OCI-LY7 (cell line): ENCODE measurements around the gene PIP4K2A. TPM values are rescaled to one million over a fixed set of nuclear protein-coding genes. Genes with fewer than 3 reads are reported as not detected.

Experiments
- BruUV-seq: library from RNA; stranded (reverse); fragments of 400-500 nt; replicated peaks from 2 replicates; lab custom pipeline; 2021; lab: Mats Ljungman, UMichigan
- CTCF ChIA-PET: fragments of 300-600 bp; sonication (Branson Sonifier 250); formaldehyde crosslinking; loops from one replicate; lab custom pipeline; 2022; ENCODE audit warnings: antibody characterized with exemption; ENCODE audit not compliant: unreplicated experiment; lab: Charles Lee
- POLR2A ChIA-PET: fragments of 300-600 bp; sonication (Branson Sonifier 250); formaldehyde crosslinking; loops from one replicate; lab custom pipeline; 2022; ENCODE audit warnings: antibody characterized with exemption; lab: Charles Lee
- DNase-seq: peaks from one replicate; pipeline ENCODE4 v3.0.0-alpha.2; 2015; ENCODE audit warnings: low spot score
- H2AFZ ChIP-seq: fragments of 200-600 bp; sonication (generic), shearing (Covaris generic); 2 replicates; pipeline ENCODE4 v1.6.1; 2014; ENCODE audit warnings: mild to moderate bottlenecking, antibody characterized with exemption, low read length, moderate library complexity
- H3K27ac ChIP-seq: fragments of 200-600 bp; sonication (generic); 2 replicates; pipeline ENCODE4 v1.5.1; 2014; ENCODE audit warnings: mixed run types, low read depth, mild to moderate bottlenecking, moderate library complexity, low read length, inconsistent platforms; ENCODE audit not compliant: poor library complexity, severe bottlenecking
- H3K36me3 ChIP-seq: fragments of 200-600 bp; sonication (generic); 2 replicates; pipeline ENCODE4 v1.6.1; 2014; ENCODE audit warnings: mild to moderate bottlenecking, antibody characterized with exemption, low read length, moderate library complexity, mixed read lengths; ENCODE audit not compliant: insufficient read depth
- H3K4me1 ChIP-seq: fragments of 200-600 bp; sonication (generic); 2 replicates; pipeline ENCODE4 v1.5.1; 2014; ENCODE audit warnings: mild to moderate bottlenecking, low read length; ENCODE audit not compliant: insufficient read depth, poor library complexity, severe bottlenecking
- H3K4me2 ChIP-seq: fragments of 200-600 bp; sonication (generic); 2 replicates; pipeline ENCODE4 v1.6.1; 2014; ENCODE audit warnings: mild to moderate bottlenecking, low read length
- H3K4me3 ChIP-seq: fragments of 200-600 bp; sonication (generic); 2 replicates; pipeline ENCODE4 v1.5.1; 2014; ENCODE audit warnings: mild to moderate bottlenecking, low read depth, low read length; ENCODE audit not compliant: poor library complexity, severe bottlenecking
- H3K79me2 ChIP-seq: fragments of 200-600 bp; sonication (generic); 2 replicates; pipeline ENCODE4 v1.6.1; 2016; ENCODE audit warnings: low read depth, mild to moderate bottlenecking, low read length, moderate library complexity, mixed read lengths; ENCODE audit not compliant: insufficient read depth
- H3K9me2 ChIP-seq: fragments of 200-600 bp; sonication (generic); 2 replicates; pipeline ENCODE4 v1.6.1; 2016; ENCODE audit warnings: mild to moderate bottlenecking, low read length, mixed read lengths; ENCODE audit not compliant: insufficient read depth
- H3K9me3 ChIP-seq: fragments of 200-600 bp; sonication (generic); 2 replicates; pipeline ENCODE4 v1.6.1; 2014; ENCODE audit warnings: mild to moderate bottlenecking, mixed run types, low read length, mixed read lengths
- H4K20me1 ChIP-seq: fragments of 200-600 bp; sonication (generic); 2 replicates; pipeline ENCODE4 v1.6.1; 2014; ENCODE audit warnings: mild to moderate bottlenecking, antibody characterized with exemption, low read length, moderate library complexity, mixed read lengths; ENCODE audit not compliant: insufficient read depth
- CTCF ChIP-seq: fragments of 200-600 bp; sonication (generic); conservative IDR thresholded peaks from 2 replicates; pipeline ENCODE4 v1.5.1; 2014; ENCODE audit warnings: mild to moderate bottlenecking, antibody characterized with exemption, low read length, moderate library complexity, mixed read lengths
- EZH2phosphoT487 ChIP-seq: fragments of 200-600 bp; sonication (generic); IDR thresholded peaks from 2 replicates; pipeline ENCODE4 v1.6.1; 2018; ENCODE audit warnings: low read depth, borderline replicate concordance, mild to moderate bottlenecking, mixed run types, antibody characterized with exemption, low read length, moderate library complexity, mixed read lengths
- intact Hi-C: fragments of 100-400 bp; cut with micrococcal nuclease; formaldehyde crosslinking; loops from one replicate; pipeline ENCODE4 v1.10.0; 2022; ENCODE audit not compliant: unreplicated experiment
- total RNA-seq, 2 experiments: library from RNA; depleted of rRNA in 1 of 2; stranded (reverse); fragments of >200 nt in 1 of 2; shearing (Covaris generic) in 1 of 2; gene quantifications; 2 replicates each; pipeline ENCODE4 v1.2.3, GENCODE V29; 2014 to 2022

Gene PIP4K2A
- total RNA-seq, 2 experiments from 2014 or later: 32.5 to 42.6 TPM

DNA sequence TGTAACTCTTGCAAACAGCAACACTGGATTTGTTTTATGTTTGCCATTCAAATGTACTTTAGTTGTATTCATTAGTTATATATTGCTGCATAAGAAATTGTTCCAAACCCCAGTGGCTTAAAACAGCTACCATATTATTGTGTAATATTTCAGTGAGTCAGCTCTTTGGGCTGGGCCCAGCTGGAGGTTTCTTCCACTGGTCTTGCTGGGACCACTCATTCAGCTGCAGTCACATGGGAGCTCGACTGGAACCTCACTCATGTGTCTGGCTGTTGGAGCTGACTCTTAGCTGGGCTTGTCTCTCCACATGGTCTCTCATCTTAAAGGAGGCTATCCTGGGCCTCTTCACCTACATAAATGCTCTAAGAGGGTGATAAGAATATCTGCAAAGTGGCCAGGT is 23.2 kb upstream of the PIP4K2A start:
- ChIA-PET CTCF (no interaction called here), POLR2A (interaction anchor here (0.6 to 1.4 kb wide), 3 partner anchors 13 to 396 kb away, joined by 3 to 6 read pairs (median 3); no protein-coding TSS in a partner anchor)
- no peaks in the 10 kb centered on the region for H3K36me3 ChIP-seq
- no peak overlapping the region for H3K4me2 ChIP-seq
- no peaks in the 10 kb centered on the region for H3K9me2 ChIP-seq
- H4K20me1 ChIP-seq: no peaks in the 10 kb centered on the region
- no peak for DNase-seq
- H3K27ac ChIP-seq: no peak overlapping the region
- intact Hi-C loops: no loop called here
- H3K79me2 ChIP-seq: no peaks in the 10 kb centered on the region
- TF ChIP-seq EZH2phosphoT487: no peak
- TF ChIP-seq CTCF: no peak
- H2AFZ ChIP-seq: no peak overlapping the region
- no peaks in the 10 kb centered on the region for H3K9me3 ChIP-seq
- no TSS peak for BruUV-seq
- H3K4me1 ChIP-seq: peaks cover 6% of the 10 kb centered on the region
- no peak overlapping the region for H3K4me3 ChIP-seq

GRCh38 chr10:22736134-22736533 is 21.8 kb upstream of the PIP4K2A start:
- Histone ChIP-seq H3K27ac (no peak overlapping the region), H3K4me3 (no peak overlapping the region), H3K79me2 (no peaks in the 10 kb centered on the region), H3K4me2 (no peak overlapping the region), H3K36me3 (no peaks in the 10 kb centered on the region), H3K9me2 (no peaks in the 10 kb centered on the region), H3K4me1 (no peaks in the 10 kb centered on the region), H4K20me1 (no peaks in the 10 kb centered on the region), H3K9me3 (no peaks in the 10 kb centered on the region), H2AFZ (no peak overlapping the region)
- no peak for DNase-seq
- ChIA-PET POLR2A (interaction anchor here (0.5 to 1.7 kb wide), 2 partner anchors 9 to 175 kb away, joined by 3 to 6 read pairs; no protein-coding TSS in a partner anchor), CTCF (no interaction called here)
- intact Hi-C loops: no loop called here
- TF ChIP-seq EZH2phosphoT487 (no peak), CTCF (no peak)
- no TSS peak for BruUV-seq

DNA sequence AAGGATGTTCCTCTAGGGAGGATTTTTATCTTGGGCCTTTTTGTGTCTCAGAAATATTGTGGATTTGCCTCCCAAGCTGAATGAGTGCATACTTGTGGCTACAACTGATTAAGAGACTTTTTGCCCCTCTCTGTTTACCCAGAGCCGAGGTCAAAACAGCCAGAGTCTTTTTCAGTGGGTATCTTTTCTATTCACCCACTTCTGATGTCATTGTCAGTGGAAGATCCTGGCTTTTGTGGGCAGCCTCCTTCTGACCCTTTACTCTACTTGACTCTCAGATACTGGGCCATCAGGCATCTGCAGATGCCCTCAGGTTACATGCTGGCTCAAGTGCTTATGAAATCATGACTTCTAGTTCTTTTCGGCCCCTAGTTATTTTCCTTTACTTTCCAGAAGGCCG is 19.6 kb upstream of the PIP4K2A start:
- Histone ChIP-seq H3K4me1 (no peaks in the 10 kb centered on the region), H3K27ac (no peak overlapping the region), H4K20me1 (no peaks in the 10 kb centered on the region), H3K79me2 (no peaks in the 10 kb centered on the region), H3K36me3 (no peaks in the 10 kb centered on the region), H3K9me2 (no peaks in the 10 kb centered on the region), H3K9me3 (no peaks in the 10 kb centered on the region), H3K4me2 (no peak overlapping the region), H2AFZ (no peak overlapping the region), H3K4me3 (no peak overlapping the region)
- ChIA-PET CTCF (no interaction called here), POLR2A (no interaction called here)
- DNase-seq: no peak
- BruUV-seq: no TSS peak
- intact Hi-C loops: no loop called here
- TF ChIP-seq CTCF (no peak), EZH2phosphoT487 (no peak)
